Fibroblast of lung (primary cell): ENCODE data around the gene TBRG4. TPM values are rescaled to one million over a fixed set of nuclear protein-coding genes. Genes with fewer than 3 reads are reported as not detected.

Experiments used
- DNase-seq, 2 donors: peaks; one replicate each; pipeline versions ENCODE4 v3.0.0 to v3.0.0-alpha.2; 2010; ENCODE audit warnings: low read depth in 2 of 2
- H2AFZ ChIP-seq: 2 replicates; pipeline ENCODE4 v1.5.1; 2012; ENCODE audit warnings: low read length, control low read depth, inconsistent platforms
- H3K27ac ChIP-seq: 2 replicates; pipeline ENCODE4 v1.5.1; 2011; ENCODE audit warnings: low read length, control low read depth; ENCODE audit not compliant: insufficient read depth
- H3K27me3 ChIP-seq: 2 replicates; pipeline ENCODE4 v1.5.1; 2011; ENCODE audit warnings: mild to moderate bottlenecking, low read length; ENCODE audit not compliant: control insufficient read depth, insufficient read depth
- H3K36me3 ChIP-seq: 2 replicates; pipeline ENCODE4 v1.5.1; 2011; ENCODE audit warnings: low read length; ENCODE audit not compliant: control insufficient read depth, insufficient read depth
- H3K4me1 ChIP-seq: 2 replicates; pipeline ENCODE4 v1.5.1; 2011; ENCODE audit warnings: low read length; ENCODE audit not compliant: control insufficient read depth, insufficient read depth; ENCODE audit errors: extremely low read depth
- H3K4me2 ChIP-seq: 2 replicates; pipeline ENCODE4 v1.5.1; 2011; ENCODE audit warnings: low read length, control low read depth; ENCODE audit not compliant: insufficient read depth; ENCODE audit errors: extremely low read depth
- H3K4me3 ChIP-seq, 4 experiments: fragments of 200-600 bp in 1 of 4; sonication (generic) in 1 of 4; replicated peaks in 1 of 4; 2 replicates each; pipeline ENCODE4 v1.5.1; 2011 to 2016; ENCODE audit warnings: low read length in 4 of 4, low read depth in 3 of 4, mild to moderate bottlenecking in 3 of 4, control low read depth in 2 of 4, inconsistent platforms in 1 of 4, mixed read lengths in 1 of 4; ENCODE audit not compliant: insufficient read depth in 1 of 4; ENCODE audit errors: control extremely low read depth in 1 of 4
- H3K79me2 ChIP-seq: 2 replicates; pipeline ENCODE4 v1.5.1; 2012; ENCODE audit warnings: mild to moderate bottlenecking, low read length, inconsistent platforms; ENCODE audit not compliant: control insufficient read depth, insufficient read depth
- H3K9ac ChIP-seq: 2 replicates; pipeline ENCODE4 v1.5.1; 2011; ENCODE audit warnings: mild to moderate bottlenecking, low read length, control low read depth; ENCODE audit not compliant: insufficient read depth
- H3K9me3 ChIP-seq: 2 replicates; pipeline ENCODE4 v1.5.1; 2012; ENCODE audit warnings: low read depth, low read length; ENCODE audit not compliant: control insufficient read depth, insufficient read depth
- H4K20me1 ChIP-seq: 2 replicates; pipeline ENCODE4 v1.5.1; 2011; ENCODE audit warnings: low read length; ENCODE audit not compliant: control insufficient read depth, insufficient read depth; ENCODE audit errors: extremely low read depth
- CTCF ChIP-seq, 2 donors: IDR thresholded peaks in 1 of 2; conservative IDR thresholded peaks in 1 of 2; 1 replicate in 1 of 2; 2 replicates in 1 of 2; pipeline ENCODE4 v1.5.1; 2011 to 2012; ENCODE audit warnings: low read length in 2 of 2, control low read depth in 1 of 2, inconsistent platforms in 1 of 2, low read depth in 1 of 2, mild to moderate bottlenecking in 1 of 2
- EZH2 ChIP-seq: IDR thresholded peaks from 2 replicates; pipeline ENCODE4 v1.5.1; 2012; ENCODE audit warnings: low read length, control low read depth, mild to moderate bottlenecking; ENCODE audit errors: missing control alignments
- polyA plus RNA-seq, 2 donors: library from polyadenylated mRNA; depleted of rRNA in 1 of 2; stranded (reverse) in 1 of 2; unstranded in 1 of 2; fragments of >200 nt; gene quantifications; 2 replicates each; pipeline ENCODE4 v1.2.1, GENCODE V29; 2011 to 2012; ENCODE audit warnings: missing spikeins in 1 of 2
- total RNA-seq: library from RNA; depleted of rRNA; stranded (reverse); fragments of >200 nt; gene quantifications from 2 replicates; pipeline ENCODE4 v1.2.1, GENCODE V29; 2014

The TBRG4 gene
- total and polyA plus RNA-seq, 2 donors (not counting 1 experiment from before 2014, with no cell fraction given): 27.4 to 52.2 TPM

GRCh38 chr7:45129181-45129800 is 17.8 kb upstream of the TBRG4 start:
- TF ChIP-seq EZH2: no peak
- TF ChIP-seq CTCF (conservative IDR thresholded peaks at IDR 0.05 in 1 of 2, IDR thresholded peaks at IDR 0.05 in 1 of 2; ENCODE audit: low read depth in 1 of 2, low read length in 2 of 2): no peak
- Histone ChIP-seq H3K4me1 (no peaks in the 10 kb centered on the region), H3K4me3 (no peak overlapping the region), H3K27ac (no peak overlapping the region), H4K20me1 (no peaks in the 10 kb centered on the region), H3K36me3 (no peaks in the 10 kb centered on the region), H2AFZ (no peak overlapping the region), H3K9me3 (no peaks in the 10 kb centered on the region), H3K9ac (no peak overlapping the region), H3K27me3 (no peaks in the 10 kb centered on the region), H3K4me2 (no peak overlapping the region), H3K79me2 (no peaks in the 10 kb centered on the region)
- DNase-seq: no peak

GRCh38 chr7:45126920-45127319 is 15.4 kb upstream of the TBRG4 start:
- H3K4me1 ChIP-seq: no peaks in the 10 kb centered on the region
- H3K36me3 ChIP-seq: no peaks in the 10 kb centered on the region
- no peak overlapping the region for H3K4me2 ChIP-seq
- no peak overlapping the region for H3K4me3 ChIP-seq
- TF ChIP-seq CTCF (conservative IDR thresholded peaks at IDR 0.05 in 1 of 2, IDR thresholded peaks at IDR 0.05 in 1 of 2; ENCODE audit: low read depth in 1 of 2, low read length in 2 of 2): no peak
- no peak overlapping the region for H3K27ac ChIP-seq
- H4K20me1 ChIP-seq: no peaks in the 10 kb centered on the region
- no peak for DNase-seq
- no peaks in the 10 kb centered on the region for H3K79me2 ChIP-seq
- no peak overlapping the region for H2AFZ ChIP-seq
- no peak overlapping the region for H3K9ac ChIP-seq
- no peaks in the 10 kb centered on the region for H3K9me3 ChIP-seq
- no peaks in the 10 kb centered on the region for H3K27me3 ChIP-seq

GRCh38 chr7:45126201-45126600 is 14.7 kb upstream of the TBRG4 start:
- Histone ChIP-seq H3K36me3 (no peaks in the 10 kb centered on the region), H4K20me1 (no peaks in the 10 kb centered on the region), H3K4me3 (no peak overlapping the region), H3K4me2 (no peak overlapping the region), H3K9ac (no peak overlapping the region), H3K9me3 (no peaks in the 10 kb centered on the region), H3K27ac (no peak overlapping the region), H3K79me2 (no peaks in the 10 kb centered on the region), H2AFZ (no peak overlapping the region), H3K27me3 (no peaks in the 10 kb centered on the region), H3K4me1 (no peaks in the 10 kb centered on the region)
- no peak for DNase-seq
- no peak for TF ChIP-seq EZH2
- TF ChIP-seq CTCF (conservative IDR thresholded peaks at IDR 0.05 in 1 of 2, IDR thresholded peaks at IDR 0.05 in 1 of 2; ENCODE audit: low read depth in 1 of 2, low read length in 2 of 2): no peak
